ENCODE measurements around the gene CORO2B. TPM values are rescaled to one million over a fixed set of nuclear protein-coding genes. Genes with fewer than 3 reads are reported as not detected.

The CORO2B gene
- total RNA-seq, 1 experiment from 2014 or later = 0.59 TPM

GRCh38 chr15:68775236-68775577, 196.4 kb downstream of the CORO2B start:
- no TSS peak for BruUV-seq (replicated peaks)
- CTCF ChIA-PET = no interaction called here

DNA sequence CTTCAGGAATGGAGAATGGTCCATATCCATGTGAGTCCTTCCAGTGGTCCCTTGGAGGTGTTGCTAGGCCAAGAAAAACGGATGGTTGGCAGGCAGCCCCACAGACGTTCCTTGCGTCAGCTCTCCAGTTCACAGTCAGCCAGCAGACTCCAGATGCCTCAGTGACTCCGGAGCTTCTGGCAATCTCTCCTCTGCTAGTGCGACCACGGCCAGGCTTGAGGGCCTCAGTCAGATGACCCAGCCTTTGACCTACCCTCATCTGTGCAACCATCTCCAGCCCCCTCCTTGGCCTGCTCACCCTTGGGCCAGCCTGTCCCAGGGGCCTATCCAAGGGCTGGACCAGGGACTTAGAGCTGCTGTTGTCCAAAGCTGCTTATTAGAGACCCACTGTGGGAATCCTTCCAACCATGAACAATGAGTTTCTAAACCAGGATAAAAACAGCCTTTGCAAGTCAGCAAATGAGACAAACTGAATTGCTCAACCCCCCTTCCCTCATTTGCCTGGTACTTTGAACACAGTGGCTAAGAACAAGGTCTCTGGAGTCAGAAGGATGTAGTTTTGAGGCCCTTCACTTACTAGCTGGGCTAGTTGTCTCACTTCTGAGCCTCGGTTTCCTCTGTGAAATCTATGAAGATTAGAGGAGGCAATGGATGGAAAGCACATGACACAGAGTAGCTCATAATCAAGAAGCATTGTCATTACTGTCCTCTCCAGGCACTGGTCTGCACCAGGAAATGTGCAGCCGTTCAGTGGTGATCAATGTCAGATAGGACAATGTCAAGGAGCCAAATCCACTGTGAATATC, 197.1 kb downstream of the CORO2B start:
- no peak for DNase-seq
- no peak for TF ChIP-seq EZH2 (IDR thresholded peaks at IDR 0.05; ENCODE audit: low read depth)
- TF ChIP-seq, protein P1, sequence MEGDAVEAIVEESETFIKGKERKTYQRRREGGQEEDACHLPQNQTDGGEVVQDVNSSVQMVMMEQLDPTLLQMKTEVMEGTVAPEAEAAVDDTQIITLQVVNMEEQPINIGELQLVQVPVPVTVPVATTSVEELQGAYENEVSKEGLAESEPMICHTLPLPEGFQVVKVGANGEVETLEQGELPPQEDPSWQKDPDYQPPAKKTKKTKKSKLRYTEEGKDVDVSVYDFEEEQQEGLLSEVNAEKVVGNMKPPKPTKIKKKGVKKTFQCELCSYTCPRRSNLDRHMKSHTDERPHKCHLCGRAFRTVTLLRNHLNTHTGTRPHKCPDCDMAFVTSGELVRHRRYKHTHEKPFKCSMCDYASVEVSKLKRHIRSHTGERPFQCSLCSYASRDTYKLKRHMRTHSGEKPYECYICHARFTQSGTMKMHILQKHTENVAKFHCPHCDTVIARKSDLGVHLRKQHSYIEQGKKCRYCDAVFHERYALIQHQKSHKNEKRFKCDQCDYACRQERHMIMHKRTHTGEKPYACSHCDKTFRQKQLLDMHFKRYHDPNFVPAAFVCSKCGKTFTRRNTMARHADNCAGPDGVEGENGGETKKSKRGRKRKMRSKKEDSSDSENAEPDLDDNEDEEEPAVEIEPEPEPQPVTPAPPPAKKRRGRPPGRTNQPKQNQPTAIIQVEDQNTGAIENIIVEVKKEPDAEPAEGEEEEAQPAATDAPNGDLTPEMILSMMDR (conservative IDR thresholded peaks at IDR 0.05) = no peak
- H3K9me2 ChIP-seq (ENCODE audit: insufficient read depth) = no peaks in the 10 kb centered on the region
- no peak overlapping the region for H3K27ac ChIP-seq
- no peaks in the 10 kb centered on the region for H3F3A ChIP-seq (ENCODE audit: insufficient read depth, low read depth)
- H4K20me1 ChIP-seq (ENCODE audit: insufficient read depth) = no peaks in the 10 kb centered on the region
- no peak overlapping the region for H3K4me2 ChIP-seq
- no peaks in the 10 kb centered on the region for H3K79me2 ChIP-seq (ENCODE audit: low read depth)
- no peaks in the 10 kb centered on the region for H3K9me3 ChIP-seq (ENCODE audit: insufficient read depth, low read depth)
- no peaks in the 10 kb centered on the region for H3K27me3 ChIP-seq (ENCODE audit: insufficient read depth, low read depth)
- no peaks in the 10 kb centered on the region for H3K36me3 ChIP-seq (ENCODE audit: low read depth)
- H2AFZ ChIP-seq = no peak overlapping the region
- CTCF ChIA-PET = no interaction called here
- H3K4me1 ChIP-seq (replicated peaks; ENCODE audit: insufficient read depth) = no peaks in the 10 kb centered on the region
- intact Hi-C loops (cut with micrococcal nuclease; ENCODE audit: unreplicated experiment) = no loop called here
- BruUV-seq (replicated peaks) = TSS peak; percentile 11
- POLR2A ChIA-PET (ENCODE audit: unreplicated experiment) = no interaction called here
- no peak overlapping the region for H3K4me3 ChIP-seq

More at GRCh38 chr15:68775236-68775577, 196.4 kb downstream of the CORO2B start:
- Histone ChIP-seq H3K79me2 (ENCODE audit: low read depth) (no peaks in the 10 kb centered on the region), H3K36me3 (ENCODE audit: low read depth) (no peaks in the 10 kb centered on the region), H3K4me2 (no peak overlapping the region), H3F3A (ENCODE audit: insufficient read depth, low read depth) (no peaks in the 10 kb centered on the region), H3K9me2 (ENCODE audit: insufficient read depth) (no peaks in the 10 kb centered on the region), H3K4me3 (no peak overlapping the region), H3K27ac (no peak overlapping the region), H3K27me3 (ENCODE audit: insufficient read depth, low read depth) (no peaks in the 10 kb centered on the region), H4K20me1 (ENCODE audit: insufficient read depth) (no peaks in the 10 kb centered on the region), H3K9me3 (ENCODE audit: insufficient read depth, low read depth) (no peaks in the 10 kb centered on the region), H2AFZ (no peak overlapping the region), H3K4me1 (replicated peaks; ENCODE audit: insufficient read depth) (no peaks in the 10 kb centered on the region)
- POLR2A ChIA-PET (ENCODE audit: unreplicated experiment) = no interaction called here
- TF ChIP-seq, protein P1 (conservative IDR thresholded peaks at IDR 0.05) = no peak
- TF ChIP-seq EZH2 (IDR thresholded peaks at IDR 0.05; ENCODE audit: low read depth) = no peak
- no peak for DNase-seq
- intact Hi-C loops (cut with micrococcal nuclease; ENCODE audit: unreplicated experiment) = no loop called here

- ChIA-PET CTCF (no interaction called here), POLR2A (ENCODE audit: unreplicated experiment) (no interaction called here)
- no peak for TF ChIP-seq EZH2 (IDR thresholded peaks at IDR 0.05; ENCODE audit: low read depth)
- TF ChIP-seq, protein P1 (conservative IDR thresholded peaks at IDR 0.05) = no peak
- Histone ChIP-seq H3K9me3 (ENCODE audit: insufficient read depth, low read depth) (no peaks in the 10 kb centered on the region), H4K20me1 (ENCODE audit: insufficient read depth) (no peaks in the 10 kb centered on the region), H3K4me2 (no peak overlapping the region), H3K27me3 (ENCODE audit: insufficient read depth, low read depth) (no peaks in the 10 kb centered on the region), H3K4me3 (no peak overlapping the region), H3K9me2 (ENCODE audit: insufficient read depth) (no peaks in the 10 kb centered on the region), H3F3A (ENCODE audit: insufficient read depth, low read depth) (no peaks in the 10 kb centered on the region), H3K27ac (no peak overlapping the region), H2AFZ (no peak overlapping the region), H3K79me2 (ENCODE audit: low read depth) (no peaks in the 10 kb centered on the region), H3K36me3 (ENCODE audit: low read depth) (no peaks in the 10 kb centered on the region), H3K4me1 (replicated peaks; ENCODE audit: insufficient read depth) (no peaks in the 10 kb centered on the region)
- no TSS peak for BruUV-seq (replicated peaks)
- intact Hi-C loops (cut with micrococcal nuclease; ENCODE audit: unreplicated experiment) = no loop called here
- no peak for DNase-seq
Observed at GRCh38 chr15:68776477-68777270, 197.9 kb downstream of the CORO2B start.

Other genes starting within 250 kb of the CORO2B start
- 0.18 and 0.70 TPM in 2 replicates for gene ITGA11, start 146.8 kb upstream of the CORO2B start, total RNA-seq (2021)
- 151 and 182 TPM in 2 replicates for gene ANP32A, start 241.9 kb downstream of the CORO2B start, total RNA-seq (2021)

All from PC-9 (cell line).